Memory B cell (primary cell): Measurements from ENCODE around the gene IL22.
"Not testable (repeated sequence)": the region's sequence is repeated elsewhere in the genome, so short reads cannot be mapped to it uniquely, and the experiment has no call there.

Source experiments
- ATAC-seq: fragments of 150-1000 bp; cut with Tn5 transposase; 2 replicates; pipeline ENCODE4 v1.10.0; 2021; ENCODE audit warnings: low read depth, mild to moderate bottlenecking, moderate library complexity
- DNase-seq, 2 donors: peaks; one replicate each; pipeline ENCODE4 v3.0.0; 2022; ENCODE audit warnings: low spot score in 2 of 2
- H3K27ac Mint-ChIP-seq: one replicate; pipeline ENCODE4 v1.8.0; 2022; ENCODE audit warnings: mild to moderate bottlenecking, moderate library complexity, mixed read lengths
- H3K27me3 Mint-ChIP-seq: one replicate; pipeline ENCODE4 v1.8.0; 2022; ENCODE audit warnings: mixed read lengths
- H3K36me3 Mint-ChIP-seq: one replicate; pipeline ENCODE4 v1.8.0; 2022; ENCODE audit warnings: mild to moderate bottlenecking, mixed read lengths
- H3K4me1 Mint-ChIP-seq: one replicate; pipeline ENCODE4 v1.8.0; 2022; ENCODE audit warnings: mixed read lengths
- H3K4me3 Mint-ChIP-seq: one replicate; pipeline ENCODE4 v1.8.0; 2022; ENCODE audit warnings: mild to moderate bottlenecking, moderate library complexity, mixed read lengths
- H3K9me3 Mint-ChIP-seq: one replicate; pipeline ENCODE4 v1.8.0; 2022; ENCODE audit warnings: mixed read lengths

IL22 gene

GRCh38 chr12:68231229-68231628 is 22.2 kb downstream of the IL22 start:
- Mint-ChIP-seq H3K27ac (no peak overlapping the region), H3K9me3 (no peaks in the 10 kb centered on the region), H3K4me1 (peaks cover 4% of the 10 kb centered on the region), H3K36me3 (no peaks in the 10 kb centered on the region), H3K27me3 (no peaks in the 10 kb centered on the region), H3K4me3 (no peak overlapping the region)
- DNase-seq: no peak
- ATAC-seq: no peak

GRCh38 chr12:68229956-68230355 is 23.4 kb downstream of the IL22 start:
- no peak overlapping the region for H3K4me3 Mint-ChIP-seq
- no peak overlapping the region for H3K27ac Mint-ChIP-seq
- no peaks in the 10 kb centered on the region for H3K4me1 Mint-ChIP-seq
- H3K27me3 Mint-ChIP-seq: no peaks in the 10 kb centered on the region
- H3K36me3 Mint-ChIP-seq: no peaks in the 10 kb centered on the region
- ATAC-seq (no peak), DNase-seq (no peak)
- H3K9me3 Mint-ChIP-seq: no peaks in the 10 kb centered on the region

DNA sequence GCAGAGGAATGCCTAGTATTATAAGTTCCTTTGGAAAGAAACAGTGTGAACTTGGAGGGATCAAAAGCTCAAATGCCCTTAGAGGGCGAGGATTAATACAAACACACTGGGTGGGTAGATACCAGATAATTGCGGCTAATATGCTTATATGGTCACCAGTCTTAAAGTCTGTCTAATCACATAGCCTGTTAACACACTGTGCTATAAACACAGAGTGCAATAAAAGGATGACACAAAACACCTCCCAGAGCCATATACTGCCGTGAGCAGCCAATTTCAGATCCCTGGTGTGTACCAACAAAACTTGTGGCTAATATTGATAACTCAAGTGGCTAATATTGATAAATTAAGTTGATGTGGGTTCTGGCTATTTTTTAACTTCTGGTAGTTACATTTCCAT is 26.0 kb downstream of the IL22 start:
- H3K36me3 Mint-ChIP-seq: no peaks in the 10 kb centered on the region
- H3K4me1 Mint-ChIP-seq: peaks cover 4% of the 10 kb centered on the region
- H3K9me3 Mint-ChIP-seq: no peaks in the 10 kb centered on the region
- H3K27ac Mint-ChIP-seq: no peak overlapping the region
- H3K4me3 Mint-ChIP-seq: no peak overlapping the region
- peaks cover 2% of the 10 kb centered on the region for H3K27me3 Mint-ChIP-seq
- DNase-seq (no peak), ATAC-seq (no peak)

DNA sequence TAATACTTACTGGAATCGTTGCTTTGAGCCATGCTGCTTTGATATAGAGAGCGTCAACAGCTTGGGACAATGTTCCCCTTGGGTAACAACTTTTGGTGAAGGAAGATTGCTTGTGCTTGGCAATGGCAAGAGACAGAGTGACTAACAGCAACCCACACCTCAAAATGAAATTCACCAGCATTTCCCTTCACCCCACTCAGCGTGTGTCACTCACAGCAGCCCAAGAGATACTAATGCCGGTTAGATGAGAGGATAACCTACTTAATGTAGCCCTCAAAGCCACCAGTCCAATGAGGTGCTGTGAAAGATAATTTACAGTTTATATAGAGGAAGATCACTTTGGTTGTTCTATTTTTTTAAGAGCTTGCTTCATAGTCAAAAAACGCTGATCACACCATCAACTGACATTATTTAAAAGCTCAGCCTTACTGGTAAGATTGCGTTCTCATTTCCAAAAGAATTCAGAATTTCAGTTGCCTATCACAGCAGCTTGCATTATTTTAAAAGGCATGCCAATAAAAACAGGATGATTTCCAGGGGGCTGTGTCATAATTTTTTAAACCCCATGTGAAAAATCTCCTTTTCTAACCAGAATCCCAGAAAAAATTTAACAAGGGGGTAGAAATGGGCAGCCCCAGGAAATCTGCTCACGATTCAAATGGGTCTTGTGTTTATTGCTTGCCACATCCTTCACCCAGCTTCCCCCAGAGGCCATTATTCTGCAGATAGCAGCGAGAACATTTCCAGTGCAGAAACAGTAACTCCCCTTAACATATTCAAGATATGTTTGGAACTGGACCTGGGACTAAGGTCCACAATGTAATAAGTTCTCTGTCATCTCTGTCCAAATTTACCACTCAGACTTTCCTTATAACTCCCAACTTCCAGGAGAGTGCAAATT is 27.6 kb downstream of the IL22 start, which contains the start of gene IL26:
TSS of gene IL26 (minus strand) at position 235 of the 901 bp plus-strand sequence. CDS start at position 181, 54 bp downstream.
- no peak for DNase-seq
- H3K27ac Mint-ChIP-seq: no peak within 1 kb of the TSS
- H3K4me1 Mint-ChIP-seq: peaks cover 4% of the 10 kb centered on the region
- no peaks in the 10 kb centered on the region for H3K9me3 Mint-ChIP-seq
- peaks cover 2% of the 10 kb centered on the region for H3K27me3 Mint-ChIP-seq
- H3K4me3 Mint-ChIP-seq: no peak within 1 kb of the TSS
- no peaks in the 10 kb centered on the region for H3K36me3 Mint-ChIP-seq
- no peak for ATAC-seq

- Mint-ChIP-seq H3K27ac (no peak overlapping the region), H3K27me3 (peaks cover 2% of the 10 kb centered on the region)
- DNase-seq: no peak
Measured at GRCh38 chr12:68224613-68225285, 28.7 kb downstream of the IL22 start.

GRCh38 chr12:68223067-68223747 is 30.2 kb downstream of the IL22 start:
- no peak overlapping the region for H3K27ac Mint-ChIP-seq

More at GRCh38 chr12:68224613-68225285, 28.7 kb downstream of the IL22 start:
- Mint-ChIP-seq H3K36me3 (no peaks in the 10 kb centered on the region), H3K9me3 (no peaks in the 10 kb centered on the region), H3K4me3 (no peak overlapping the region), H3K4me1 (peaks cover 4% of the 10 kb centered on the region)
- no peak for ATAC-seq

GRCh38 chr12:68222326-68222725 is 31.1 kb downstream of the IL22 start:
- Mint-ChIP-seq H3K27me3 (peaks cover 2% of the 10 kb centered on the region), H3K4me1 (peaks cover 4% of the 10 kb centered on the region), H3K4me3 (no peak overlapping the region), H3K9me3 (no peaks in the 10 kb centered on the region), H3K36me3 (no peaks in the 10 kb centered on the region), H3K27ac (no peak overlapping the region)
- DNase-seq (no peak), ATAC-seq (no peak)

More at GRCh38 chr12:68223067-68223747, 30.2 kb downstream of the IL22 start:
- Mint-ChIP-seq H3K36me3 (no peaks in the 10 kb centered on the region), H3K4me3 (peak overlapping the region; percentile 33), H3K4me1 (peaks cover 4% of the 10 kb centered on the region), H3K27me3 (peaks cover 2% of the 10 kb centered on the region), H3K9me3 (no peaks in the 10 kb centered on the region)
- DNase-seq (peak; percentile 63), ATAC-seq (peak; percentile 99)

GRCh38 chr12:68221497-68221896 is 31.9 kb downstream of the IL22 start:
- Mint-ChIP-seq H3K27ac (no peak overlapping the region), H3K9me3 (no peaks in the 10 kb centered on the region), H3K4me3 (no peak overlapping the region), H3K36me3 (no peaks in the 10 kb centered on the region), H3K27me3 (peaks cover 2% of the 10 kb centered on the region), H3K4me1 (peaks cover 4% of the 10 kb centered on the region)
- ATAC-seq: no peak
- DNase-seq: no peak

- H3K4me1 Mint-ChIP-seq: no peaks in the 10 kb centered on the region
- peaks cover 1% of the 10 kb centered on the region for H3K27me3 Mint-ChIP-seq
- no peak overlapping the region for H3K4me3 Mint-ChIP-seq
- H3K27ac Mint-ChIP-seq: no peak overlapping the region
- ATAC-seq (no peak), DNase-seq (no peak)
- H3K36me3 Mint-ChIP-seq: no peaks in the 10 kb centered on the region
- no peaks in the 10 kb centered on the region for H3K9me3 Mint-ChIP-seq
Measured at GRCh38 chr12:68210875-68211274, 42.5 kb downstream of the IL22 start.

DNA sequence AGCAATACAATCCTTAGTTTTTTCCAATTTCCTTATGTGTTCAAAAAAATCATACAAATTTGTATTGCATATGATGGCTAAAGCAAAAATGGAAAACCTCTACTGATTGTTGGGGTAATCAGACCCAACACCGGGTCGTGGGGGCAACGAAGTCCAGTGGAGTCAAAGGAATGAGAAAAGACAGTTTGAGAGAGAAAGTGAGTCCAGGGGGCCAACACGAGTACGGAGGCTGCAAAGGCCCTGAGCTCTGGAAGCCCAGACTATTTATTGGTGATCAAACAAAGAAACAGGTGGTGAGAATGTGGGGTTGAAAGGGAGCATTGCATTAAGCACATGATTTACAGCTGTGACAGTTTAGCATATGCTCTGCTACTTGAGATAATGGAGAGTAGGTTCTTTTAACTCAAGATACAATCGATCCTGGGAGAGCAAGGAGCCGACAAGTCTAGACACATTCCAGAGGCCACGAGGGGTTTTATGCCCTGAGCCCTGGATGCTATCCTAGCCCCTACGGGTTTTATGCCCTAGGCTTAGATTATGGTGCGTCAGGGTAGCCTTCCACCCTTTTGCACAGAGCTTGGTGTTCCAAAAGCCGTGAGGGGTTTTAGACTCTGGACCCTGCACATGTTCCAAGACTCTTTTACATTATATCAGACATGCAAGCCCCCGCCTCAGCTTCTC is 44.2 kb downstream of the IL22 start:
- not testable (repeated sequence) for DNase-seq, H3K36me3 Mint-ChIP-seq, ATAC-seq, H3K27me3 Mint-ChIP-seq, H3K4me1 Mint-ChIP-seq, H3K9me3 Mint-ChIP-seq, H3K4me3 Mint-ChIP-seq
- peak overlapping the region; percentile 21 for H3K27ac Mint-ChIP-seq

- no peak for ATAC-seq
- no peaks in the 10 kb centered on the region for H3K4me1 Mint-ChIP-seq
Measured at GRCh38 chr12:68207276-68207675, 46.1 kb downstream of the IL22 start.

DNA sequence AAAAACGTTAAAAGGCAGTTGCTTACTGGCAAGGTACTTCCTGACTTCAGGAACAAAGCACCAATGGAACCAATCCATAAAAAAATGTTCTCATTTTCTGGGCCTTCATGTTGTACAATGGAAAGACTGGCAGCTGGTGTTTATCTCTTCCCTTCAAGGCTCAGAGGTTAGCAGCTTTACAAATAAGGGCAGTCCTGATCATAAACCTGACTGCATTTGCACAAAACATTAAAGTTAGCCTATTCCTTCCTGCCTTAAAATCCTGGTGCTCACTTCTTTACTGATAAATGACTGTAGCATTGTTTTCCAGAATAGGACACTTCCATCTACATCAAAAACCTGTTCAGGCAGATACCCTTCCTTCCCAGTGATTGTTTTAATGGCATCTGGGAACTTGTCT is 47.0 kb downstream of the IL22 start:
- H3K4me3 Mint-ChIP-seq: no peak overlapping the region
- H3K27me3 Mint-ChIP-seq: peaks cover 1% of the 10 kb centered on the region
- no peaks in the 10 kb centered on the region for H3K9me3 Mint-ChIP-seq

More at GRCh38 chr12:68207276-68207675, 46.1 kb downstream of the IL22 start:
- H3K9me3 Mint-ChIP-seq: no peaks in the 10 kb centered on the region
- no peak for DNase-seq
- no peak overlapping the region for H3K27ac Mint-ChIP-seq
- H3K36me3 Mint-ChIP-seq: no peaks in the 10 kb centered on the region
- H3K27me3 Mint-ChIP-seq: peaks cover 1% of the 10 kb centered on the region
- no peak overlapping the region for H3K4me3 Mint-ChIP-seq

GRCh38 chr12:68203460-68203875 is 49.9 kb downstream of the IL22 start:
- no peaks in the 10 kb centered on the region for H3K27me3 Mint-ChIP-seq
- H3K27ac Mint-ChIP-seq: no peak overlapping the region
- no peaks in the 10 kb centered on the region for H3K4me1 Mint-ChIP-seq
- no peak for DNase-seq
- ATAC-seq: no peak
- no peak overlapping the region for H3K4me3 Mint-ChIP-seq
- no peaks in the 10 kb centered on the region for H3K9me3 Mint-ChIP-seq
- peaks cover 1% of the 10 kb centered on the region for H3K36me3 Mint-ChIP-seq

More for the DNA sequence above, 47.0 kb downstream of the IL22 start:
- no peak overlapping the region for H3K27ac Mint-ChIP-seq
- H3K4me1 Mint-ChIP-seq: no peaks in the 10 kb centered on the region
- no peaks in the 10 kb centered on the region for H3K36me3 Mint-ChIP-seq
- ATAC-seq (no peak), DNase-seq (no peak)
